GM04504 (cell line): ENCODE results near the gene XKR3.
"Not testable (repeated sequence)": the region's sequence is repeated elsewhere in the genome, so short reads cannot be mapped to it uniquely, and the experiment has no call there.

Source experiments
- DNase-seq: peaks from one replicate; pipeline ENCODE4 v3.0.0-alpha.2; 2012; ENCODE audit warnings: low read depth

The XKR3 gene

DNA sequence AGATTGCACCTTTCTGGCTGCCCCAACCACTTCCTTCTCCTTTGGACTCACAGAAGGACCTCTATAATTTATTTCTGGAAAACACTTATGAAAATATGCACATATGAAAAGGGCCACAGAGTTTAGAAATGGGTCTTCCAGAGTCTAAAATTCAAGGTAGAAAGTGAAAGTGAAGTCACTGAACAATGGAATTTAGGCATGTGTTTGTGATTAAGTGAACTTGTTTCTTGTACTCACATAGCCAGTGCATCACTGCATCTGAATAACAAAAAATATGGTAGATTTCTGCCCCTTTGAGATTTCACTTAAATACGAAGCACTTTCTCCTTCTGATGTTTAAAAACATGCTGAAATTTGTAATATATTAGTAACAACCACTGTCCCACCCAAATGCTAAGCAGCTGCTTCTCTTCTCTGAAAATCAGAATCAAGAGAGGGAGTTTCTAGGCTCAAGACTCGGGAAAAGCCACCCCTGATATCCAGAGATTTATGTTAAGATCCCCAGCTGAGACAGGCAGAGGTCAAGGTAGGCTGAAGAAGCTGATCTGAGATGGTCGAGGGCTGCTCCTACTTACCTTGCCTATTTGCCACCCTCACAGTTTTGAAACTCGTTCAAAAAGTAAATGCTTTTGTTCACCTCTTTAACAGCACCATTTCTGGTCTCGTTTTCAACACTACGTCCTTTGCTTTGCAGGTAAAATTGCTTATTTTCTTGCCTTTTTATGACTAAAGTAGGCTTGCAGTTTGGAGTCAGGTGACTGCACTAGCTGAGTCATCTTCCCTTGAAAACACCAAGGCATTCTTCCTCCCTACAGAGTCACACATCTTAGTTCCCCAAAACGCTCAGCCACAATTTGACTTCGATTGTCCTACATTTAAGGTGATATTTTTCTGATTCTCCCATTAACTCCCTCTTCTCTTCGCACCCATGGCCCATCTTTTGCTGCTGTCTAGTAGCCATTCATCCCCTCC is at the start of gene XKR3:
Gene XKR3, minus strand, starts transcription at position 696 of the 972 bp plus-strand sequence. CDS start 17,338 bp downstream, outside the sequence.
- no peak for DNase-seq

GRCh38 chr22:16869640-16870039 is 44.4 kb upstream of the XKR3 start:
- not testable (repeated sequence) for DNase-seq

- DNase-seq = no peak
These were observed 41.0 kb upstream of the XKR3 start for GRCh38 chr22:16866167-16866566.

DNA sequence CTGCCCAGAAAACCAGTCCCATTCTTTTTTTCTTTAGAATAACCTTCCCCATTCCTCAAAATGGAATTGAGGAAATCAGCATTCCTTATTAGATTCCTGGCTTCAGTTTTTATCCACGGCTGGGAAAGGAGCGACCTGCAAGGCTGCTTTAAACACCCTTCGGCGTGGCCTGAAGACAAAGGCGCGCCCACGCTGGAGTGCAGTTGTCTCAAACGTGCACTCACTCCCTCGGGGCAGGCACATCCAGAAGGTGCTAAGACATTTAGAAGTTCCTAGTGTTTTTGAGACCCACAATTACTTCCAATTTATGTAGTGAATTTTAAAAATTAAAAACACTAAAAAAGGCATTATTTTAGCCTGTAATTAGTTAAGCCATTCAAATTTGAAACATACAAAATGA is 31.6 kb upstream of the XKR3 start:
- DNase-seq = not testable (repeated sequence)

- DNase-seq = no peak
These were observed 29.4 kb upstream of the XKR3 start for GRCh38 chr22:16854631-16855030.

DNA sequence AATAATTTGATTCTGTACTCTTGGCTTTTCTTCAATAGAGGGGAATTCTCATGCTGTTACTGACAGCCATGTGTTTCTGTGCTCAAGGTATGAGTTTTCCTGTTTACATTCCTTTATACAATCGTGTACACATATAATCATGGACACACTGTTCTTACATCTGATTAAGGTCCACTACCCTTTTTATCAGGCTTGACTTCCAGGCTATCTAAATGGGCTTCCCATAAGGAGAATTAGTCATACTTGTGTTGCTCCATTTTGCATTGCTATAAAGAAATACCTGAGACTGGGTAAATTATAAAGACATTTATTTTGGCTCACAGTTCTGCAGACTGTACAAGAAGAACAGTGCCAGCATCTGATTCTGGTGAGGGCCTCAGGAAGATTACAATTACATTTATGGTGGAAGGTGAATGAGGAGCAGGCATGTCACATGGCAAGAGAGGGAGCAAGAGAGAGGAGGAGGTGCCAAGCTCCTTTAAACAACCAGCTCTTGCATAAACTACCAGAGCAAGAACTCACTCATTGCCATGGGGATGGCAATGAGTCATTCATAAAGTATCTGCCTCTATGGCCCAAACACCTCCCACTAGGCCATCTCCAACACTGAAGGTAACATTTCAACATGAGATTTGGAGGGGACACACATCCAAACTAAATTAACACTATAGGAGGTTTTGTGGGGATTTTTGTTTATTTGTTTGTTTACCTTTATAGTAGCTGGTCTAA is 26.2 kb upstream of the XKR3 start:
- not testable (repeated sequence) for DNase-seq

DNA sequence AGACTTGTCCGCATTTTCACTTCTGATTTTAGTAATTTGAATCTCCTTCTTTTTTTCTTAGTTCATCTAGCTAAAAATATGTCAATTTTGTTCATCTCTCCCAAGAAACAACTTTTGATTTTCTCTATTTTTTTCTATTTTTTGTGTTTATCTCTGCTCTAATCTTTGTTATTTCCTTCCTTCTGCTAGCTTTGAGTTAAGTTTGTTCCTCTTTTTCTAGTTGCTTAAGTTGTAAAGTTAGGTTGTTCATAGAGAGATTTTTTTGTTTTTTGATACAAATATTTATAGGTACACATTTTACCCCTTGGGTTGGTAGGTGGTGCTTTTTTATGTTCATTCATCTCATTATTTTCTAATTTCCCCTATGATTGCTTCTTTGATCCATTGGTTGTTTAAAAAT is 22.1 kb upstream of the XKR3 start:
- no peak for DNase-seq

- no peak for DNase-seq
These were observed 20.7 kb upstream of the XKR3 start for GRCh38 chr22:16845881-16846280.

- no peak for DNase-seq
These were observed 20.3 kb upstream of the XKR3 start for GRCh38 chr22:16845465-16845864.

DNA sequence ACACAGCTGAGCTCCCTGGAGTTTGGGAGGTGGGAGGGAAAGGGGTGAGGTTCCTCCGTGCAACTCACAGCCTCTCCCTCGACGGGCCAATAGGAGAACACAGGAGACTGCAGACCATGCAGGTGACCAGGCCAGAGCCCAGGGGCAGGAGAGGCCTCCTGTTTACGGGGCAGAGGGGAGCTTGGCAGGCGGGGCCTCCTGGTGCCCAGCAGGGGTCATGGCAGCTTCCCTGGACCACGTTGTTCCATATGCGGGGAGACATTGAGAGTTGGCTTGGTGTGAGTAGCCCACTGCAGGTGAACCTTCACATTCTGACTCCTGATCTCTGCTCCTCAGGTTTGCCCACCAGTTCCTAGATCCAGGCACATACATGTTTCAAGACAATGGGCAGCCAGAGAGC is 19.3 kb upstream of the XKR3 start:
- DNase-seq = no peak

- DNase-seq = no peak
These were observed 12.9 kb upstream of the XKR3 start for GRCh38 chr22:16838073-16838472.

- no peak for DNase-seq
These were observed 9.8 kb upstream of the XKR3 start for GRCh38 chr22:16834971-16835370.

DNA sequence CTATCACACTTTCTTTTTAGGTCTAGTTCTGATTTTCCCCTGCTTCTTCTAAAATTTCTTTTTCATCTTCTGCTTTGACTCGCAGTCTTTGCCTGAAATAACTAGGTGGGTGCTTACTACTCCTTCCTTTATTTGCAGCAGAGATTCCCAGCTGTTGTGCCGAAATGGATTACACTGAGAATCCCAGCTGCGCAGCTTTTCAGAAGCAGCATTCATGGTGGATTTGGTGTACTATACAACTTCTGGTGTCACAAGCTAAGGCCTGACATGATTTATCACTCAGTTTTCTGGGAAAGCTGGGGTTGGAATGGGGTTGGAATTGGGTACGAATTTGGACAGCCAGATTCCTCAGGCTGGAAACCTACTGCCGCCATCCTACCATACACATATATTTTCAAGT is 6.0 kb upstream of the XKR3 start:
- no peak for DNase-seq

GRCh38 chr22:16829985-16830384 is 4.8 kb upstream of the XKR3 start:
- no peak for DNase-seq

DNA sequence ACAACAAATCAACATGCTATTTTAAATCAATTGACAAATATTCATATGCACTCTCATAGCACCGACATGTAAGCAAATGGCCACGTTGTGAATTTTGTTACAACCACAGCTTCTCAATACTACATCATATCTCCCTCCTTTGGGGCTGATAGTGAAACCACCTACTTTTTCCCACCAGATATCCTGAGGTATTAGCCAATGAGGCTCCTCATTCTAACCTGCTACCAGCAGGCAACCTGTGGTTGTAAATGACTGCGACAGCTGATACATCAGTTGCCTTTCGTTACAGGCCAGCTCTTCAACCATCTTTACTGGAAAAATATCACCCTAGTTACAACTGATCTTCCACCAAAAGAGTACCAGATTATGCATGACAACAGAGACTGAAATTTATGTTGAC is 3.7 kb upstream of the XKR3 start:
- no peak for DNase-seq

DNA sequence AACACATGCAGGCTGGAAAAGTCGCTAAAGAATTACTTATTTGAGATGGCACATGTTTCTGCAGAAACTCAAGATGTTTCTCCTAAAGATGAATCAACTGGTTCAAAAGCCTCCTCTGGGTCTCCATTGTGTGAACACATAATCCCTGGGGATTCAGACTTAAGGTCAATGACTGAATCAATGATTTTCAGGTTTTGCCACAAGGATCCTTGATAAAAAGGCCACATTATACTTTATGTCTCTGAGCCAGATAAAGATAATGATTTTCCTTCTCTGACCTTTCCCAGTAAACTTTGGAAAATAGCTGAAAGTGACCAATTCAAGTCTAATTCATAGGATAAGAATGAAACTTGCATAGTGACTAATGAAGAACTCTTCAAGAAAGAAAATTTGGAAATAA is 2.3 kb upstream of the XKR3 start:
- no peak for DNase-seq

DNA sequence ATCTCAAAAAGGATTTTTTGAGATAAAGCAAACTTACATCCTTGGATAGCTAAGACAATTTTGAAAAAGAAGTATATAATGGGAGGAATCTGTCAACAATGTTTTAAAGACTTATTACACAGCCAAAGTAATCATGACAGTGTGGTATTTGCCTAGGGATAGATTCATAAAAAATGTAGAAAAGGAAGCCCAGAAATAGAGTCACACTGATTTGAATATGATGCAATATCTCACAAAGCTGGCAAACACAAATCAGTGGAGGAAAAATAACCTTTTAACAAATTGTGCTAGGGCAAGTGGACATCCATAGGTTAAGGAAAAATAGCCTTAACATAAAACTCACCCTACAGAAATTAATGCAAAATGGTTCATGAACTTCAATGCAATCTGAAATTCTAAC is 6.0 kb downstream of the XKR3 start:
- DNase-seq = no peak

DNA sequence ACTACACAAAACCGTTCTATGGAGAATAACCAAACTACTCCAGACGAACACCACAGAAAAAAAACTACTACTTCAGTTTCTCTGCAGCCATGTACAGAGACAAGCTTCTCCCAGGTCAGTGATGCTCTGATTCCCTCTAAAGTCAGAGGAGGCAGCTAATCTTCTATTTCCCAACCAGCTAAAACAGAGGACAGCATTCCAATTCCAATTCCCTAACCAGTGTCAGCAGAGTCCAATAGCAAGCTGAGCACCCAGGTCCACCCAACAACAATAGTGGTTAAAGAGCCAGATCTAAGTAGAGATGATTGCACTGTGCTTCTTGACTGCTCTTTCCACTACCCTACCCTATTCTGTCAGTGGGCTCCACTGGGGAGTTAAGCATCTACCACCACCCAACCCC is 6.7 kb downstream of the XKR3 start:
- no peak for DNase-seq

- DNase-seq = no peak
These were observed 10.1 kb downstream of the XKR3 start for GRCh38 chr22:16815073-16815472.

- DNase-seq = no peak
These were observed 14.9 kb downstream of the XKR3 start for GRCh38 chr22:16810188-16810802.

- DNase-seq = no peak
These were observed 16.5 kb downstream of the XKR3 start for GRCh38 chr22:16808744-16809143.

DNA sequence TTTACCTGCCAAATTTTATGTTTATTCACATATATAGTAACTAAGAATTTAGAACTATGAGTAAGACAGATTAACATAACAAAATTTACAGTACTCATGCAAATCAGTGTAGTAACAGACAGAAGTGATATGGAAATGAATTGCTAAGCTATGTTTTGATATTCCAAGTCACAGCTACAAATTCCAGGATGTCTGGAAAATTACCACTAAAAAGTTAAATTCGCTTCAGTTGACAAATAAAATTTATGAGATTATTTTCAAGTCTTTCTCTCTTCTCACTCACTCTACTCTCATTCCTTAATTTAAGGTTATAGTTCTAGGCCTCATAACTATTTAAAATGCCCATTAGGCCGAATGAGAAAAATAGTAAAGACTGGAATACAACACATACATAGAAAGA is 18.1 kb downstream of the XKR3 start:
- DNase-seq = no peak

DNA sequence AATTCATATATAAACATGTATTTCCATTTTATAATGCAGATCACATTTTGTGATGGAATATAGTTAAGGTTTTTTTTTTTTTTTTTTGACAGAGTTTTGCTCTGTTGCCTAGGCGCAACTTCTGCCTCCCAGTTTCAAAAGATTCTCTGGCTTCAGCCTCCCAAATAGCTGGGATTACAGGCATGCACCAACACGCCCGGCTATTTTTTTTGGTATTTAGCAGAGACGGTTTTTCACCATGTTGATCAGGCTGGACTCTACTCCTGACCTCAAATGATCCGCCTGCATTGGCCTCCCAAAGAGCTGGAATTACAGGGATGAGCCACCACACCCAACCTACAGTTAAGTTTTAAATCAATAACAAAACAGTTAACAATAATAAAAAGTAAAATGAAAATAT is 18.8 kb downstream of the XKR3 start:
- DNase-seq = no peak
